GM19463 (cell line): ENCODE results near the gene PWP1.

ENCODE experiments used
- ATAC-seq: cut with Tn5 transposase; IDR thresholded peaks from one replicate; pipeline ENCODE4 v1.9.1; 2021; ENCODE audit warnings: mild to moderate bottlenecking, moderate library complexity; ENCODE audit not compliant: unreplicated experiment

Gene PWP1

DNA sequence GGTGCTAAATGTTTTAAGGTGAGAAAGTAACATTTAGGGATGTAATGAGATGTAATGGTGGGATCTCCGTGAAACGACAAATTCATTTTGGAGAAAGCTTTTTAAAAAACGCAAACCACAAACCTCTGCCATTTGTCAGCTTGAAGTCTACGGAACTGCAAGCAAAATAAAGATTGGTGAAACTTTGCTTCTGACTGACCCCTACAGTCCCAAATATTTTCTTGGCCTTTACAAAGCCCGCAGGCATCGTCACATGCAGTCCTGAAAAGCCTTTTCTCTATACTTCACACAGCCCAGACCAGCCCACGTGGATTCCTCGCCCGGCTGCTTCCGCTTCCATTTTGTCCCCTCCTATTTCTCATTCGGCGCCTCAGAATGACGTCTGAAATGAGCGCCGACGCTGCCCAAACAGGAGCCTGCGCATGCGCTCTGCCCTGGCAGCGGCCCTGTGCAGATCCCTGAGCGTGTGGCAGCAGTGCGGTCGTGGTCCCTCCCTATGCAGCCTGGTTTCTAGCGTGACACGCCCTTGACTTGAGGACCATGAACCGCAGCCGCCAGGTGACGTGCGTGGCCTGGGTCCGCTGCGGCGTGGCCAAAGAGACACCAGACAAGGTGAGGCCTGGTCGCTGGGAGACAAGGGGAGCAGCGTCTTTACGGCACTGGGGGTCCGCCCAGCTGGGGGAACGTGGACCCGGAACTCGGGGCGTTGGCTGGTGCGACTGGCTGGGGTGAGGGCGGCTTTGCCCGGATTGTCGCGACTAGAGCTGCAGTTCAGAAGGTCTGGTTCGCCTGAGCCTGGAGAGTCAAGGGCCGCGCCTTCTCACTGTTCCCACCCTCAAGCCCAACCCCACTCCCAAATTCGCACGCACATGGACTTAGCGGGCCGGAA is at the start of gene PWP1:
Gene PWP1 (plus strand): TSS at position 440 of the 889 bp plus-strand sequence. CDS start 101 bp downstream, at position 541.
- peak; percentile 91 for ATAC-seq

DNA sequence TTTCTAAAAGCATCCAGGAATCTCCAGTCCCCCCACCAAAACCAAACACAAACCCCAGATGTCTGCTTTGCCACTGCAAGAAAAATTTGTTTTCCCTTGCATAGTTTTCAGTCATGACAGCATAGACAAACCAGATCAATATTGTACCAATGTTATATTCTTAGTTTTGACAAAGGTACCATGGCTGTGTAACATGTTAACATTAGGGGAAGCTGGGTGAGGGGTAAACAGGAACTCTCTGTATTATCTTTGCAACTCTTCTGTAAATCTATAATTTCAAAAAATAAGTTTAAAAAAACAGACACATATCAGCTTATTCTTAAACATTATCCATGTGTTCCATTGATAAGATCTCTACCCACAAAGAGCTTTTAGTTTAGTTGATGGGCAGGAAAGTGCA is 44.4 kb upstream of the PWP1 start:
- no peak for ATAC-seq

DNA sequence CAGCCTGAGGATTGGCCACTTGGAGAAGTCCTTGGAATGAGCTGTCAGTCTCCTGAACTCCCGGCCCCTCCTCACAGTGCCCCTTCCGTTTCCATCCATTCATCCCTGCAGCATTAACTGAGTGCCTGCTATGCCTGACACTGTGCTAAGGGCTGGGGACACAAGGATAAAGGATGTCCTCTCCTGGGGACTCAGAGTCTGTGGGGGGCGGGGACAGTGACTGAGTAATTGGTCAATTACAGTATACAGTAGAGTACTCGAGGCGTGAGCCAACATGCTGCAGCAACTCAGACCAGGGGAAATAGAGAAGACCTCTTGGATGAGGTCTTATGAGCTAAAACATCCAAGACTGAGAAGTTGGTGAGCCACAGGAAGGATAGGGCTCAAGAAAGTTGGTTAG is 43.4 kb upstream of the PWP1 start:
- no peak for ATAC-seq

DNA sequence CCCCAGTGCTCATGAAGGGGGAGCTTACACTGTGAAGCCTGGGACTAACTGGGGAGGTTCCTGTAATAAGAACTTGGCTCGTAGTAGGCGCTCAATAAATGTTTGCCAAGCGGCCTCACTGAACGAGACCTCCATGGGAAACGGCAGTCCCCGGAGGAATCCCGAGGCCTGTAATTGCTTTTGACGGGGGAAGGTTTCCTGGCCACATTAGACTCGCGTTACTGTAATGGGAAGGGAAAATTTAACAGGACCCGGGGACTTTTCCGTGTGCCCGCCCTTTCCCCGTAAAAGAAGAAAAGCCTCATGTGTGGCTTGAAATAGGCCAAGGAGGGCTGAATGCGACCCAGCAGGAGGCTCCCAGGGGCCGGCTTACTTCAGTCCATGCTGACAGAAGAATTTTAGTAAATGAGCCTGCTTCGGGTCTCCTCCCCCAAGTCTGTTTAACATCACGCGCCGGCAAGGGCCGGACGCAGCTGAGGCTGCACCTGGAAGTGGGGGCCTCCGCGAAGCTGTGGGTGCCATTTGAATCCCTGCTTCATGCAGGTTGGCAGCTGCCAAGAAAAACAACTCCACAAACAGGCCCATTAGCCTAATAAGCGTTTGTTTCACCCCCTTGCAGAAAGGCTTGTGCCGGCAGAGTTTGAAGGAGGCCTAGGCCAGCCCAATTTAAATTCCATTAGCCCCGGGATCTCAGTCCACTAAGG is 39.8 kb upstream of the PWP1 start:
- ATAC-seq: no peak

DNA sequence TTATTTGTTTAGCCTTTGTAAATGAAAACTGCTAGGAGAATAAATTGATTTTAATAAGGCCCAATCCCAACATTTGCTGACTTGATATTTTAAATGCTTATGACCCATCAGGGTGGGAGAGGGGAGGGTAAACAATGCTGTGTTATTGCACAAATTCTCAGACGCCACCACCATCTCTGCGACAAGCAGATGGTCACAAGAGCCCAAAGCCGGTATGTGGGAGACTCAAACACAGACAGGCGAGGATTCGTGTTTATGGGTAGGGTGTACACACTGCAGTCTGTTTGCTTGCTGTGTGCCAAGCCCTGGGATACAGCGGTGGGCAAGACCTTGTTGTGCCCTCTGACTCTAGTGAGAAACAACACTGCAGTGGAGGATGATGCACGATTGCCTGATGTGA is 39.2 kb upstream of the PWP1 start:
- no peak for ATAC-seq

DNA sequence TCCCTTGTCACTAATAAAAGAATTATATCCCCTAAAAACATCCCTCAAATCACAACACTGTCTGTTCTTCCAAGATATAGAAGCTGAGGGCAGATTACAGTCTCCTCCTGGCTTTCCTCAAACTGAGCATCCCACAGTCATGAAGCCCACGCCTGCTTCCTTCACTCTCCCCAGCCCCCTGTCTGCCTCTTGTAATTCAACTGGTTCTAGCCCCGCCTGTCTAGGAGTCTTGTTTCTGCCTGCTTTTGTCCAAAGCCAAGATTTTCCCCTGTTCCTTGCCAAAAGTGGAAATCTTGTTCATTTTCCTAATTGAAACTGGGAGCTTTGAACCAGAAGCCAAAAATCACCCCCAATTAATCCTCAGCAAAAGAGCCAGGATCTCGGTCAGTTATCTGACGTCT is 35.9 kb upstream of the PWP1 start:
- no peak for ATAC-seq

DNA sequence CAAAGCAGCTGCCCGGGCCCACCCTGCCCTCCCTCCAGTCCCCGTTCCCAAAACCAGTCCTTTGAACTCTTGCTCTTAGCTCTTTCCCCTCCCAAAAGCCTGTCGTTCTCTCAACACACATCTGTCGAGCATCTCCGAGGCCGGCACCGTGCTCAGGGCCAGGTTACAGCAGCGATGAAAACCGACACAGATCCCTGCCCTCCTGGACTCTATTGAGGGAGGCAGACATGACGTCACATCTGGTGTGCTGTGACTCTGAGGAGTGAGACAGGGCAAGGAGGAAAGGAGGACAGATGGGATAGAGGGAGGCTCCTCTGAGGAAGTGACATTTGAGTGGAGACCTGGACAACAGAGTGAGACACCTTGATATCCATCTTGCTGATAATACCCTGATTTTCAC is 34.6 kb upstream of the PWP1 start:
- ATAC-seq: no peak

DNA sequence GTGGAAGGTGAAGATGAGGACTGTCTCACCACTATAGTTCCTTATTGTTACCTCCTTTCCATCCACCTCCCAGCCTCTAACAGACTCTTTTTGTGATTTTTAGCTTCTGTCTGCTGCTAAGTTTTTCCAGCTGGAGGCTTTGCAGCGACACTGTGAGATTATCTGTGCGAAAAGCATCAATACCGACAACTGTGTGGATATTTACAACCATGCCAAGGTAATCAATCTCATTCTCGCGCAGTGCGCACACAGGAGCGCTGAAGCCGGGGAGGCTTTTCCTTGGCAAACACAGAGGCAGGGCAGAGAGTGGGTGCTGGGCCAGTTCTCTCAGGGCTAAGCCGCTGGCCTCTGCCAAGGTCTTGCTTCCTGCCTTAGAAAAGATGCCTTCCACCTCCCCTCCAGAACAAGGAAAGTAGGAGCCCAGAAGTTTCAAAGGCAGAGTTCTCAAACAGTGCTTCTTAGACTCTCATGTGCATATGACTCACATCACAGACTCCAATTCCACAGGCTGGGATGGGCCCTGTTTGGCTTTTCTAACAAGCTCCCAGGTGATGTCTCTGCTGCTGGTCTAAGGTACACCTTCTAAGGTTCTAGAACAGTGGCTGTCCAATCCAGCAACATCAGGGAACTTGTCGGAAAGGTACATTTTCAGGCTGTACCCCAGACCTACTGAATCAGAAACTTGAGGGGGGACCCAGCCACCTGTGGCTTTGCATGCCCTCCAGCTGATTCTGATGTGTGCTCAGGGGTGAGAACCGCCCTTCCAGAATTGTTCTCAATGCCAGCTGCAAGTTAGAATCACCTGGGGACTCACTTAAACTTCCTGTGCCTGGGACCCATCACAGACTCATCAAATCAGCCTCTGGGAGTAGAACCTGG is 33.8 kb upstream of the PWP1 start:
- ATAC-seq: no peak

DNA sequence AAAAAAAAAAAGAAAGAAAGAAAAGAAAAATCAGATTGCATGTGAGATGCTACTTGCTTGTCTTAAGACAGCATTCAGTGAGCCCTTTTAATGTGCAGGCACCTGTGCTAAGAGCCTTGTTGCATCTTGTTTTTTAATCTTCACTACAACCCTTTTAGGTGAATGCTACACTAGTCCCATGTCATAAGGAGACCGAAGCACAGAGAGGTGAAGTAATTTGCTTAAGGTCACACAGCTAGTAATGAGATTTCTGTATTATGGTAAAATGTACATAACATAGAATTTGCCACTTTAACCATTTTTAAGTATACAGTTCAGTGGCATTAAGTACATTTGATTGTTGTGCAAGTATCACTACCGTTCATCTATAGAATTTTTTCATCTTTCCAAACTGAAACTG is 32.1 kb upstream of the PWP1 start:
- no peak for ATAC-seq

DNA sequence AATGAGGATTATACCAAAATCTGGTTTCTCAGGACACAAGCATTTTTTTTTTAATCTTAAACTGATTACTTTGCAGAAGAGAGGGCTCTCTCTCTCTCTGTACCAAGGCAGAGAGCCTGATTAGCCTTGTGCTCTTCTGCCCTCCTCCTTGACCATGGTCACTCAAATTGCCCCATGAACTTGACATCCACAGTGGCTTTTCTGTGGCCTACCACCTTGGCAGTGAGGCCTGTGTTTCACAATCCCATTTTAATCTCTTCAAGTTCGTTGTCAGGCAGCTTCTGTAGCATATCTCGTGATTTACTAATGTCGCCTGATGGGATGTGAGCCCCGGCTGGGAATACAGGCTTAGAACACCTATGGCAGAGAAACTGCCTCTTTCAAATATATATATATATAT is 30.7 kb upstream of the PWP1 start:
- no peak for ATAC-seq

DNA sequence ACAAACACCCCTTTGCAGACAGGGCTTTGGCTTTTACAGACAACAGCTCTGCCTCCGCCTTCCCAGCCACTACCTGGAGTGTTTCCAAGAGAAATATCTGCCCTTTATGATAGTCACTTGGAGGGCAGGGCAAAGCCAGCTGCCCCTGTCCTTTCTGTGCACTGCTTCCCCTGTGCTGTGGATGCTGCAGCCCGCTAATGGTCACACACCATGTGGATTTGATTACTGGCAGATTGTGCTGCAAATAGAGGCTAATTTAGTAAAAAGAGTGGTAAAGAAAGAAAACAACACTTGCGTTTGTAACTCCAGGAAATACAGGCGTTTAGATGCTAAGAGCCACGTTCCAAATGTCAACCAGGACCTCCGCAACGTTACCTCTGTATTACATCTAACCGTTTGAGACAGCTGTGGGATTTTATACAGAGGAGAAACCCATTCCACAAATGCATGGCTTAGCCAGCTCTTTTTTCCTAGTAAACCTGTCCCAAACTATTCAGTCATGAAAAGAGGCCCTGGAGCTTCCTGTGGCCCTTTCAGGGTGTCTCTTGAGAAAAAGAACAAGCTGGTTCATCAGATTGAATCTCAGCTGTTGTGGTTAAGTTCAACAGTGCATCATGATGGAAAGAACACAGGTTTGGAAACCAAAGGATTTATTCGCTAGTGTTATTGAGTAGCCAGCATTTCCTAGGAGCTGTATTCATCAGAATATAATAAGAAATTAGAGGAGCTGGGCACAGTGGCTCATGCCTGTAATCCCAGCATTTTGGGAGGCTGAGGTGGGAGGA is 30.1 kb upstream of the PWP1 start:
- no peak for ATAC-seq

DNA sequence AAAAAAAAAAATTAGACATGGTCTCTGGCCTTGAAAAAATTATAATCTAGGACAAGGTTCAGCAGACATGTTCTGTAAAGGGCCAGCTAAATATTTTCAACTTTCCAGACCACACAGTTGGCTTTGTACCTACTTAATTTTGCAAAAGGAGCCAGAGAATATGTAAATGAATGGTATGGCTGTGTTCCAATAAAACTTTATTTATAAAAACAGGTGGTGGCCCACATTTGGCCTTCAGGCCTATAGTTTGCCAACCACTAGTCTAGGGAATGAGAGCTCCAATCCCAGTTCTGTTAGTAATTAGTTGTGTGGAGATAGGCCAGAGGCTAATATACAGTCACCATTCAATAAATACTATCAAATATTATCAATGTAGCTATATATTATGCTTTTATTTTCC is 29.3 kb upstream of the PWP1 start:
- no peak for ATAC-seq

DNA sequence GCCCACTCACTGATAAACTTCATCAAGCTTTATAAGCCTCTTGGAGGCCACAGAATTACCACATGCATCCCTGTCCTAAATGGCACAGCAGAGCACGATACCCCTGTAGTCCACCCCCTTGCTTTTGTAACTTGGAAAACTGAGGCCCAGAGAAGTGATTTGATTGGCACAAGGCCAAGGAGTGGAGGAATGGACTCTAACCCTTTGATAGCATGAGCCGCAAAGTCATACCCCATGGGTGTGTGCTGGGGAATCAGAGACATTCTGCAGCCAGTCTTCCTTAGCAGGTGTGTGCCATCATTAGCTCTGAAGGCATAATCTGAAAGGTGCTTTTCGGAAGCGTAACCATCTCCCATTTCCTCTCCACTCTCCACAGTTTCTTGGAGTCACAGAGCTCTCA is 28.5 kb upstream of the PWP1 start:
- ATAC-seq: no peak

DNA sequence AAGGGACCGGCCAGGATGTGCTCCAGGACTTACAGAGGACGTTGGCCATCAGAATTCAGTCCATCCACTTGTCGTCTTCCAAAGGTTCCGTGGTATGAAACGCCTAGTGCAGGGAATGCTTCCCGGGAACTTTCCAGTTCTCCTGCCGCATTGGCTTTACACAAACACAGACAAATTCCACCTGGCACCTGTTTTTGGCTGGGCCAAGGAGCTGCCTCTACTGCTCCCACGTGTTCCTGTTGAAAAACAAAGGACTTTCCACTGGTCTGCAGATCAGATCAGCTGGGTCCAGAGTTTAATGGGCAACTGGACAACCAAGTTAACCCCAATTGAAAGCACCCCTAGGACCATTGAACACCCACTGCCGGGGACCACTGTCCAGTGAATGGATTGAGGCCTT is 28.0 kb upstream of the PWP1 start:
- ATAC-seq: no peak

DNA sequence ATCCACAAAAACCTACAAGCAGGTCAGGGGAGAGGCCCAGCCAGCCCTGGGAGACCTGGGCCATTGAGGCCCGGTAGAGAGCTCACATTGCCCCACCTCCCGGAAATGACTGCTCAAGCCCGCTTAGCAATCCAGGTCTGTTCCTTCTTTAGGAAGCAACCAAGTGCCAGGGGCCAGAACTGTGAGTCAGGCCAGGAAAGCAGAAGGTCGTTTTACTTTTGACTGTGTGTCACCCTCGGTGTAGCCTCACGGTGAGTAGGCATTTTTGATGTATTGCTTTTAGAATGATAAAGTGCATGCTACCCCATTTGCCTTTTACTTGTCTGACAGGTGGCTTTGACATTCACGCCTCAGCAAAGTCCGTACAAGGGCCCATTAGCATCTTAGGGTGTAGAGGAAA is 25.4 kb upstream of the PWP1 start:
- no peak for ATAC-seq

DNA sequence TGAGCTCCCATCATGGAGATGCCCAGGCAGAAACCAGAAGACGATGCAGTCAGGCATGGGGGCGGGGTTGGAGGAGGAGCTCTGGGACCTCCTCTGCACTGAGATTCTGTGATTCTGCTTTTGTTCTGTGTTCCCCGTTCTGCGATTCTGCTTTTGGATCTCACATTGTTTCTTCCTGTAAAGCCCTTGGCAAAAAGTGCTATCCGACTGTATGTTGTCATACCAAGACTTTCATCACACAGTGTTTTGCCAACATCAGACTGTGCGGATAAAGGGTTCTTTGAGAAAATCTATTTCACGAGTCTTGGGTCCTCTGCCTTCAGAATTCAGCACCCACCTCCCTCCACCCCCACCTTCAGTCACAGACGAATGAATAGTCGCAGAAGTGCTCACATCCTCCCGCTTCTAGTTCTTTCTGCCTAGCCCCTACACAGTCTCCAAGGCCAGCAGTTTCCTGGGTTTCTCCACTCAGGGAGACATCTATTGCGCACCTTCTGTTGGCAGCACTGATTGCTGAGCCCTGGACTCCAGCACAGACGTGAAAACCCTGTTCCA is 24.7 kb upstream of the PWP1 start:
- no peak for ATAC-seq

DNA sequence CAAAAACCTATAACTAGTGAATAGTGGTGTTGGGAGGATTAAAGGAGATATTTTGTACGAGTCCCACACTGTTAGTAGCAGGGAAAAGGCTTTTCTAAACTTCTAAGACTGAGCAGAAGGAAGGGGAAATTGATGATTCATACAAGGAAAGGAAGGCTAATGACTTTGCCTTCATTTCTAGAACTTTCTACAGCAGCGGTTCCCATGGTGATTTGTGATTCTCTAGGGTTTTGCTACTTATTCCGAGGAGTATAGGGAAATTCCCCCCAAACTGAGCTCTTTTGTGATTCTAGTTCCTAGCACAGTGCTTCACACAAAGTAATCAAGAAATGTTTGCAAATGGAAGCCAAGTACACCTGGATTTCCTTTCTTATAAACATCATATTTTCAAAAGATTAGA is 23.8 kb upstream of the PWP1 start:
- ATAC-seq: no peak

DNA sequence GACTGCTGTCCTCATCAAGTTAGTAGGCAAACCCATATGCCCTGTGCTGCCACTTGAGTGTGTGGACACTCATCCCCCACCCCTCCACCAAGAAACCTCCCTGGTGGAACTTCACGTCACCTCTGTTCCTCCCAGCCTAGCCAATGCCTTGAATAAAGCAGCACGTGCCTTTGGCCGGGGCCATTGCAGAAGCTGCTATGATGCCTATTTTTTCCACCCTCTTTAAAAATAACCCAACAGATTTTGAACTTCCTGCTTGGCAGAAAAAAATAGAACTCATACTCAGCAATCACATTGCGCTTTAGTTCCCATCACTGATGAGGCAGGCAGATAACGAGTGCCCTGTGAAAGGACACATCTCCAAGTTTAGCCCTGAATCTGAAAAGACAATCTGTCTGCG is 23.1 kb upstream of the PWP1 start:
- no peak for ATAC-seq

DNA sequence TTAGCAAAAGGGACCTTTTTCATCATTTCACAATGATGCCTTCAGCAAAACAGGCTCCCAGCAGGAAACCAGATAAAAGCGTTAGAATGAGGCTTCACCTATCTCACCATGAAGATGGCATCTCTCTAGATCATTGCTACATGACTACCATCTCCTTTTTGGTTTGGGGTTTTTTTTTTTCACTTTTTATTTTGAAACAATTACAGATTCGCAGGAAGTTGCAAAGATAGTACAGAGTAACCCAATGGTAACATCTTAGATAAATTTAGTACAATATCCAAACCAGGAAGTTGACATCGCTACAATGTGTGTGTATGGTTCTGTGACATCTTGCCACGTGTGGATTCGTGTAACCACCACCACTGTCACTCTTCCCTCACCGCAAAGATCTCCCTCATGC is 22.3 kb upstream of the PWP1 start:
- no peak for ATAC-seq

DNA sequence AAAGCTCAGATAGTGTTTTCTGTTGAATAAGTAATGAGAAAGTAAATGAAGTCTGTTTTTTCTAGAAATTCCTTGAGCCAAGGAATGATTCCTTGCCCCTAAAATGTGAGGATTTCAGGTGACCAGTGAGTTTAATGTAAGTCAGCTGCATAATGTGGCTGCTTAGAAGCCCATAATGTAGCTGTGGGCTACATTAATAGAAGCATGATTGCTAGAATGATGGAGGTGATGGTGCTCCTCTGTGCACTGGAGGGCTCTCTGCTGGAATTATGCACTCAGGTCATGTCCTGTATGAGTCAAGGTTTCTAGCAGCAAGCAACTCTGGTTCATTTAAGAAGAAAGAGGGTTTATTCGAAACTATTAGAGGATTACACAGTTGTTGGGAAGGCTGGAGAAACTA is 19.6 kb upstream of the PWP1 start:
- no peak for ATAC-seq
